Endodermal cell (in vitro differentiated cells): Measurements from ENCODE around the gene RNF11. TPM values are rescaled to one million over a fixed set of nuclear protein-coding genes. Genes with fewer than 3 reads are reported as not detected.

Experiments
- DNase-seq: peaks from one replicate; pipeline ENCODE4 v3.0.0-alpha.2; 2017
- H3K27ac ChIP-seq: 2 replicates; pipeline ENCODE4 v1.5.1; 2013; ENCODE audit warnings: mild to moderate bottlenecking, low read depth, low read length, moderate library complexity
- H3K27me3 ChIP-seq: 2 replicates; pipeline ENCODE4 v1.6.1; 2013; ENCODE audit warnings: mild to moderate bottlenecking, low read length, moderate library complexity; ENCODE audit not compliant: insufficient read depth, control insufficient read depth, poor library complexity, severe bottlenecking
- H3K36me3 ChIP-seq: 2 replicates; pipeline ENCODE4 v1.7.0; 2013; ENCODE audit warnings: mild to moderate bottlenecking, low read length, moderate library complexity; ENCODE audit not compliant: control insufficient read depth, insufficient read depth
- H3K4me1 ChIP-seq: one replicate; pipeline ENCODE4 v1.7.0; 2013; ENCODE audit warnings: low read length; ENCODE audit not compliant: control insufficient read depth, insufficient read depth
- H3K4me3 ChIP-seq: 2 replicates; pipeline ENCODE4 v1.5.1; 2013; ENCODE audit warnings: mild to moderate bottlenecking, low read length, moderate library complexity
- H3K9ac ChIP-seq: 2 replicates; pipeline ENCODE4 v1.6.1; 2013; ENCODE audit warnings: mild to moderate bottlenecking, low read length, moderate library complexity; ENCODE audit not compliant: poor library complexity, severe bottlenecking; ENCODE audit errors: extremely low read depth
- H3K9me3 ChIP-seq: 2 replicates; pipeline ENCODE4 v1.6.1; 2013; ENCODE audit warnings: mild to moderate bottlenecking, low read length, moderate library complexity; ENCODE audit not compliant: control insufficient read depth
- H3K27ac Mint-ChIP-seq: 2 replicates; pipeline ENCODE4 v1.8.0; 2020; ENCODE audit warnings: mixed read lengths
- H3K27me3 Mint-ChIP-seq: 2 replicates; pipeline ENCODE4 v1.8.0; 2021; ENCODE audit warnings: mild to moderate bottlenecking, mixed read lengths; ENCODE audit not compliant: insufficient read depth
- H3K36me3 Mint-ChIP-seq: 2 replicates; pipeline ENCODE4 v1.8.0; 2020; ENCODE audit warnings: low read depth, mixed read lengths
- H3K4me1 Mint-ChIP-seq: 2 replicates; pipeline ENCODE4 v1.8.0; 2020; ENCODE audit warnings: mixed read lengths
- H3K4me3 Mint-ChIP-seq: 2 replicates; pipeline ENCODE4 v1.8.0; 2020; ENCODE audit warnings: mild to moderate bottlenecking, moderate library complexity, mixed read lengths
- H3K9me3 Mint-ChIP-seq: 2 replicates; pipeline ENCODE4 v1.8.0; 2020; ENCODE audit warnings: mild to moderate bottlenecking, mixed read lengths
- whole genome bisulfite sequencing, 2 experiments: methylation state at CpG; one replicate each; pipeline versions ENCODE4 v1.1.5 to v1.1.7; 2013; ENCODE audit warnings: missing lambda C conversion rate in 2 of 2, mixed read lengths in 1 of 2; ENCODE audit not compliant: insufficient coverage in 1 of 2, insufficient read length in 1 of 2; 5-methylcytosine and 5-hydroxymethylcytosine counted together
- total RNA-seq, 2 donors: library from RNA; stranded (reverse); fragmentation: NEBNext Ultra II Directional in 1 of 2; extraction: Animal tissue kit (Norgen Biotek cat#: 25700) in 1 of 2; gene quantifications; 2 replicates in 1 of 2; 3 replicates in 1 of 2; pipeline ENCODE4 v1.2.1, GENCODE V29; 2021
- TF ChIP-seq, protein P1 (sequence below): fragments of 200-600 bp; sonication (generic); conservative IDR thresholded peaks from 2 replicates; pipeline ENCODE4 v1.5.0; 2021; ENCODE audit warnings: antibody characterized with exemption, mild to moderate bottlenecking

RNF11 gene
- total RNA-seq, 2 donors from 2014 or later, result 84.1 to 103 TPM

DNA sequence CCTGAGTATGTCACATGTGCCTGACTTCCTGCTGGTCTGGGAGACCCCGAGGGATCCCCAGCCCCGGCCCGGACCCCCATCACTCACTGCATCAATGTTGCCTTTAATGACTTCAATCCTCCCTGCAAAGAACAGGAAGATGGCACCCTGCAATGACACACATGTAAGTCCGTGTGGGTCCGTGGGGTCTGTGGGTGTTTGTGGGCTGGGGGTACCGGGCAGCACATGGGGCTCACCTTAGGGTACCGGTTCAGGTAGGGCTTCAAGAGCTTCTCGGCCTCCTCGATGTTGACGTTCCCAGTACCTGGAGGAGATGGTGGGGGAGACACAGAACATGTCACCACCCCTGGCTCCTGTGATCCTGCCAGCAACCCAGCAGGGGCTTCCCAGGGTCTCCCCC is 66.2 kb downstream of the RNF11 start:
- Histone ChIP-seq H3K4me1 (peaks cover 9% of the 10 kb centered on the region), H3K27ac (no peak overlapping the region), H3K9ac (no peak overlapping the region), H3K36me3 (no peaks in the 10 kb centered on the region), H3K27me3 (no peaks in the 10 kb centered on the region), H3K4me3 (no peak overlapping the region), H3K9me3 (peaks cover 25% of the 10 kb centered on the region)
- H3K27me3 Mint-ChIP-seq, result peaks cover 10% of the 10 kb centered on the region
- TF ChIP-seq, protein P1, sequence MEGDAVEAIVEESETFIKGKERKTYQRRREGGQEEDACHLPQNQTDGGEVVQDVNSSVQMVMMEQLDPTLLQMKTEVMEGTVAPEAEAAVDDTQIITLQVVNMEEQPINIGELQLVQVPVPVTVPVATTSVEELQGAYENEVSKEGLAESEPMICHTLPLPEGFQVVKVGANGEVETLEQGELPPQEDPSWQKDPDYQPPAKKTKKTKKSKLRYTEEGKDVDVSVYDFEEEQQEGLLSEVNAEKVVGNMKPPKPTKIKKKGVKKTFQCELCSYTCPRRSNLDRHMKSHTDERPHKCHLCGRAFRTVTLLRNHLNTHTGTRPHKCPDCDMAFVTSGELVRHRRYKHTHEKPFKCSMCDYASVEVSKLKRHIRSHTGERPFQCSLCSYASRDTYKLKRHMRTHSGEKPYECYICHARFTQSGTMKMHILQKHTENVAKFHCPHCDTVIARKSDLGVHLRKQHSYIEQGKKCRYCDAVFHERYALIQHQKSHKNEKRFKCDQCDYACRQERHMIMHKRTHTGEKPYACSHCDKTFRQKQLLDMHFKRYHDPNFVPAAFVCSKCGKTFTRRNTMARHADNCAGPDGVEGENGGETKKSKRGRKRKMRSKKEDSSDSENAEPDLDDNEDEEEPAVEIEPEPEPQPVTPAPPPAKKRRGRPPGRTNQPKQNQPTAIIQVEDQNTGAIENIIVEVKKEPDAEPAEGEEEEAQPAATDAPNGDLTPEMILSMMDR, result no peak
- DNase-seq, result no peak
- H3K36me3 Mint-ChIP-seq, result peaks cover 17% of the 10 kb centered on the region
- no peak overlapping the region for H3K27ac Mint-ChIP-seq
- H3K4me3 Mint-ChIP-seq, result no peak overlapping the region
- peaks cover 29% of the 10 kb centered on the region for H3K9me3 Mint-ChIP-seq
- H3K4me1 Mint-ChIP-seq, result peaks cover 12% of the 10 kb centered on the region
- whole genome bisulfite sequencing, 2 experiments, result 91% methylated on average over 10 of the region's 10 CpGs; no CpG with 5 or more reads in 1 of the 2 experiments

DNA sequence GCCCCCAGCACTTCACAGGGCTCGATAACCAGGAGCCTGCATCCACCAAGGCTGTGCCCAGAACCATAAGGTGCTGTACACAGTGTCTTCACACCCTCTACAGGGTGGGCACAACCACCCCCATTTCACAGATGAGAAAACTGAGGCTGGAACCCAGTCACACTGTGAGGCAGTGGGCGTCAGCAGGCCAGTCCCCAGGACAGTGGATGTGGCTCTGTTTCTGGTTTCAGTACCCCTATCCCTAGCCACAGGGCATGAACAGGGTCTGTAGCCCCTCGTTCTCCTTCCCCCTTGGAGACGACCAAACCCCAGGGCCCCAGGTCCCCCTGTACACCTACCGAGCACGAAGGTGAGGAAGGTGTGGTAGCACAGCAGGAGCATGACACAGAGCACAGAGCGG is 66.7 kb downstream of the RNF11 start:
- 90 to 100% methylated on average over 4 to 7 of the region's 7 CpGs for WGBS, 2 experiments
- H3K27ac ChIP-seq, result no peak overlapping the region
- H3K36me3 ChIP-seq, result no peaks in the 10 kb centered on the region

DNA sequence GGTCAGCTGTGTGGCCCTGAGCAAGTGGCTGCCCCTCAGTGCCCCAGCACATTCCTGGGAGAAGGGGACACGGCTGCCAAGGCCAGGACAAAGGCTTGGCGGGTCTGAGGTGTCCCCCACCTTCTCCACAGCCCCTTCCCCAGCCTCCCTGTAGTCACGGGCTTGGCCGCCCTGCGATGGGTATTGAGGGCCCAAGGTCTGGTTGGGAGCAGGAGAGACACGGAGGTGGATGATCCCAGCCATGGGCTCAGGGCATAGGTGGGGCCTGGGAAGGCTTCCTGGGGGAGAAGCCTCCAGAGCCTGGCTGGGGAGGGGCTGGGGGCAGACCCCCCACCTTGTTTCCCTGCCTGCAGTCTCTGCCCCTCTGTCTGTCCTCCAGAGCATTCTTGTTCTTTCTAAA is 67.2 kb downstream of the RNF11 start:
- Mint-ChIP-seq H3K27ac (no peak overlapping the region), H3K27me3 (peaks cover 3% of the 10 kb centered on the region), H3K9me3 (peaks cover 23% of the 10 kb centered on the region), H3K4me1 (peaks cover 10% of the 10 kb centered on the region), H3K4me3 (no peak overlapping the region), H3K36me3 (peaks cover 17% of the 10 kb centered on the region)
- Histone ChIP-seq H3K4me3 (no peak overlapping the region), H3K9me3 (peaks cover 25% of the 10 kb centered on the region), H3K9ac (no peak overlapping the region), H3K36me3 (no peaks in the 10 kb centered on the region), H3K27me3 (no peaks in the 10 kb centered on the region), H3K4me1 (peaks cover 9% of the 10 kb centered on the region), H3K27ac (no peak overlapping the region)
- DNase-seq, result peak; percentile 41
- WGBS, 2 experiments, result 89 to 95% methylated on average over 3 to 6 of the region's 6 CpGs
- TF ChIP-seq, protein P1, result no peak

More for the DNA sequence above, 66.7 kb downstream of the RNF11 start:
- H3K27ac Mint-ChIP-seq, result no peak overlapping the region
- Histone ChIP-seq H3K9me3 (peaks cover 25% of the 10 kb centered on the region), H3K4me3 (no peak overlapping the region), H3K9ac (no peak overlapping the region), H3K4me1 (peaks cover 9% of the 10 kb centered on the region), H3K27me3 (no peaks in the 10 kb centered on the region)
- H3K36me3 Mint-ChIP-seq, result peaks cover 17% of the 10 kb centered on the region
- H3K27me3 Mint-ChIP-seq, result peaks cover 7% of the 10 kb centered on the region
- H3K4me1 Mint-ChIP-seq, result peaks cover 10% of the 10 kb centered on the region
- TF ChIP-seq, protein P1, result no peak
- no peak for DNase-seq
- H3K4me3 Mint-ChIP-seq, result no peak overlapping the region
- H3K9me3 Mint-ChIP-seq, result peaks cover 25% of the 10 kb centered on the region
